ENCODE measurements around the gene ORM2.
"Not testable (repeated sequence)": the region's sequence is repeated elsewhere in the genome, so short reads cannot be mapped to it uniquely, and the experiment has no call there.

The ORM2 gene

DNA sequence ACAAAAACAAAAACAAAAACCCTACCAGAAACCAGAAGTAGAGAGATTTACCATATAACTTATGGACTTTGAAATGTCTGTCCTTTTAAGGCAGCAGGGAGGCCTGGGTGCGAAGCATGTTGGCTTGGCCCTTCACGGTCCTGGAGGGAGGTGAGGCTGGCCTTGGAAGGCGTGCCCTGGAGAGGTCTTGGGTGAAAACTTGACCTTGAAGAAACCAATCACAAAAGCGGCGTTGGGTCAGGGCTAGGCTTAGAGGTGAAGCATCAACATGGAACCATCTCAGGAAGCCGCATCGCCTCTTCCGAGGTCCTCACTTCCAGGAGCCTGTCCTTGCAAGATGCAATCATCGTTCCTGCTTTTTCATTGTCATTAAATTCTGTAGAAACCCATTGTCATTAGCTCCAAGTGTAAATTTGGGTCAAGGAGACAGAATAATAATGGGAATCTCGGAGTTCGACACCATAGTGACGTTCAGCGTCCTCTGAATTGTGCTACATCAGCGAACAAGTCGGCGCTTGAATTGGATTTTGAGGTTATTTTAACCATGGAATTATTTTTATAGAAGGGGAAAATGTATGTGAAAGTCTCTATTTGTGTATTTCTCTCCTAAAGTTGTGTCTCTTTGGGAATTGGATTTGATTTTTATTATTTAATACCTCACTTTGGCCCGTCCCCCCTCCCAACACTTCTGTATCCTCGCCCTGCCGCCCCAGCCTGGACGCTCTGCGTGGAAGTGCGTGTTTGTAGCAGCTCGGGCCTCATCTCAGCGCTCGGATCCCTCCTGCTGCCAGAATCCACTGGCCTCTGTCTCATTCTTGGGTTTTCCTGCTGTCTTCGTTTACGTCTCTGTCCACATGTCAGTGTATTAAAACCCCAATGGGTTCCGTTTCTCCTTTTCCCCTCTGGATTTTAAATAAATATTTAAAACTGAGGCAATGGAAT lies 17.8 kb upstream of the ORM2 start:
- in situ Hi-C loops (cut with MboI; ENCODE audit: low sequenced_read_pairs): no loop called here

DNA sequence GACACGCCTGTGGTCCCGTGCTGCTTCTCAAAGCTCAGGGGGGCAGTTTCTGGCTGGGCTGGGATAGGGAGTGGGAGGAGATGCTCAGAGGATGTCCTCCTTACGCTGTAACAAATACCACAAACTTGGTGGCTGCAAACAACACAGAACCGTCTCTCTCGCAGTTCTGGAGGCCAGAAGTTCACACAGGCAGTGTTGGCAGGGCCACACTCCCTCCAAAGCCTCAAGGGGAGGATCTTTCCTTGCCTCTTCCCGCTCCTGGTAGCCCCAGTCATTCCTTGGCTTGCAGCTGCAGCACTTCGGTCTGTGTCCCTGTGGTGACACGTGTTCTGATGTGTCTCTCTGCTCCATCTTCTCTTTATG lies 17.2 kb upstream of the ORM2 start:
- in situ Hi-C loops (cut with MboI; ENCODE audit: low sequenced_read_pairs): no loop called here

DNA sequence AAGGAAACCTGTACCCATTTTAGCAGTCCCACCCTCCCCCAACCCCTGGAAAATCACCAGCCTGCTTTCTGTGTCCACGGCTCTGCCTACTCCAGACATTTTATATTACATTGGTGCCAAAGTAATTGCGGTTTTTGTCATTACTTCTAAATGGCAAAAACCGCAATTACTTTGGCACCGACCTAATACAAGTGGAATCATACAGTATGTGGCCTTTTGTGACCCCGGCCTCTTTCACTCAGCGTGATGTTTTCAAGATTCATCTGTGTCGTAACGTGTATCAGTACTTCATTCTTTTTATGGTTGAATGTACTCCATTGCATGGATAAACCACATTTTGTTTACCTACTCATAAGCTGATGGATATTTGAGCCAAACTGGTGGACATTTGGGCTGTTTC lies 16.5 kb upstream of the ORM2 start:
- in situ Hi-C loops (cut with MboI; ENCODE audit: low sequenced_read_pairs): no loop called here

DNA sequence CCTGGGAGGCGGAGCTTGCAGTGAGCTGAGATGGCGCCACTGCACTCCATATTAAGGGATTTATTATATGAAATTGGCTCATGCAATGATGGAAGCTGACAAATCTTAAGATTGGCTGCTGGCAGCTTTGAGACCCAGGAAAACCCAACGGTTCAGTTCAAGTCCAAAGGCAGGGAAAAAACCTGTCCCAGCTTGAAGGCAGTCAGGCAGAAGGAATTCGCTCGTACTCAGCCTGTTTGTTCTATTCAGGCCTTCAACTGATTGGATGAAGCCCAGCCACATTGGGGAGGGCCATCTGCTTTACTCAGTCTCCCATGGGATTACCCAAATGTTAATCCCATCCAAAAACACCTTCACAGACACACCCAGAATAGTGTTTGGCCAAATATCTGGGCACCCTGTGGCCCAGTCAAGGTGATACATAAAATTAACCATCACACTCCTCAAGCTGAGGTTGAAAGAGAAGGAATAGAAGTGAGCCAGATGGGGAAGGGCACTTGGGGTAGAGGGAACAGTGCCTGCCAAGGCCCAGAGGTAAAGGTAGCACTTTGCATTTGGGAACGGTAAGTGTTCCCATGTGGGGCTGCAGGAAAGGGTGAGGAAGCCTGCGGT lies 15.3 kb upstream of the ORM2 start:
- in situ Hi-C loops (cut with MboI; ENCODE audit: low sequenced_read_pairs): no loop called here

DNA sequence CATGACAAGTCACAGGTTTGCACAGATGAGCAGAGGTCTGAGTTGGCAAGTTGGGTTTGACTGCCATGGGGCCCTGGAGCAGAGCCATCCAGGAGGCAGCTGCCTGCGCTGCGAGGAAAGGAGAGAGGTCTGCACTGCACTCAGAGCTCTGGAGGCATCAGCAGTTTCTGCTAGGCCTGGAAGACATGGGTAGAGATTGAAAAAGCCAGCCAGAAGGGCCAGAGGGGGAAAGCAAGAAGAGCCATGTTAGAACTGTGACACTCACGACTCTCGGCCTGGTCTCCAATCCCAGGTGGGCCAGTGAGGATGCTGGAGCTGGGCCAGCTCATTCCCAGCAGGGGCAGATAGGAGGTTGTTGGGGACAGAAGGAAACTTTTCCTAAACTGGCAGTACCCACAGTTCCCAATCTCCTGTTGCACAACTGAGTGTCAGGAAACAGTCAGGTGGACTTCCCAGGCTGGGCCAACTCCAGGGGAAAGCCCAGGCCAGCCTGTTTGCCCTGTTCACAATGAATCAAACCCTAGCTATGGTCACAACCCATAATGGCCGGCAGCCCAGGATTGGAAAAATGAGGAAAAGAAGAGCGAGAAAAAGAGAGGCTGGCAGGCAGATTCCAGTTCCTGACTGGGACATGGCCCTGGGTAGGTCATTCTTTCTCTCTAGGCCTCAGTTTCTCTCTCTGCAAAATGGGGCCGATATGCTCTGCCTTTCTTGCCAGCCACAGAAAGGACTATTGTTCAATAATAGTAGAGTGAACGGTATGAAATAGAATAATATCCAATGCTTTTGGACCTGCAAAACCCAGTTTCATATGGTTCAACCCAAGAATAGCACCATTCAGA lies 14.6 kb upstream of the ORM2 start:
- in situ Hi-C loops (cut with MboI; ENCODE audit: low sequenced_read_pairs): no loop called here

DNA sequence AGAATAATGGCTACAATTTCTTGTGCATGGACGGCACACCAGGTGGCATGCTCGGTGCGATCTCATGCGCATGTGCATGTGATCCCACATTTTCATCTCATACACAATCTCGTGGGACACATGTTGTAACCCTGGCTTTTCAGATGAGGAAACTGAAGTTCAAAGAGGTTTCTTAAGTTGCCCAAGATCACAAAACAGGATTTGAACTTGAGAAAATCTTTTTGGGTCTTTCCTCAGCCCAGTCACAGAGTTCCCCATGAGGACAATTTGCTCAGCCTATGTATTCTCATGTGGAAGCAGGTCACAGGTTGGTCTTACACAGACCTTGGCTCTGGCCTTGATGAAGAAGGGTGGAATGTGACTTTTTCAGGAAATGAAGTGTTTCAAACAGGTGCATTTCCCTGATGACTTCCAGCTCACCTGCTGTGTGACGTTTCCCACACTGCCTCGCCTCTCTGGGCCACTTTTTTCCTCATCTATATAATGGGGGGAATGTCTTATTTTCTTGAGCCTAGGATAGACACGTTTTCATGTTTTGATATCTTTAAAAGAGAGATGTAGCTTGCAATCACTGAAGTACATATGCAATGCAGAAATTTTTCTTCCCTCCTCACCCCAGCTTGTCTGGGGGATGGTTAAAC lies 13.8 kb upstream of the ORM2 start:
- in situ Hi-C loops (cut with MboI; ENCODE audit: low sequenced_read_pairs): no loop called here

DNA sequence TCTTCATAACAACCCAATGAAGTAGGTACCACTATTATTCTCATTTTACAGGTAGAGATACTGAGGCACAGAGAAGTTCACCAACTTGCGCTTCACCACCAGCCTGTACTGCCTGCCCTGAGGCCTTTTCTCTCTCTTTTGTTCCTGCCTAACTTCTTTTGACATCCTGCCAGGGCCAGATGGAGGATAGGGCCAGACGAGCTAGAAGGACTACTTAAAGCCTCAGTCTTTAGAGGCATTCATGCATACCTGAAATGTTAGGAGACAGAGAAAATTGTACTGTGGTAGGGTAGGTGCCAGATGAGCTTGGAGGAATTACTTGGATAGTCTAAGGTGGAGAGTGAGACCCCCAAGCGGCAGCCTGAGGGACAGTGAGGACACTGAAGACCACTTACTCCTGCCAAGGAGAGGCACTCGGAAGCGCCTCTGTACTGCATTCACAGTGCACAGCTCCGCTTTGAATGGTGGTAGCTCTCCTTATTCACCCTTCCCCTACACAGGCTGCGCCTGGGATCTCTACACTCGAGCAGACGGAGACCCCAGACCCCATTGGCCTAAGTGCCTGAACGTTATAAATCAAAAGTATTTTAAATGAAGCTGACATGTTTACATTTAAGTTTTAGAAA lies 13.0 kb upstream of the ORM2 start:
- in situ Hi-C loops (cut with MboI; ENCODE audit: low sequenced_read_pairs): no loop called here

DNA sequence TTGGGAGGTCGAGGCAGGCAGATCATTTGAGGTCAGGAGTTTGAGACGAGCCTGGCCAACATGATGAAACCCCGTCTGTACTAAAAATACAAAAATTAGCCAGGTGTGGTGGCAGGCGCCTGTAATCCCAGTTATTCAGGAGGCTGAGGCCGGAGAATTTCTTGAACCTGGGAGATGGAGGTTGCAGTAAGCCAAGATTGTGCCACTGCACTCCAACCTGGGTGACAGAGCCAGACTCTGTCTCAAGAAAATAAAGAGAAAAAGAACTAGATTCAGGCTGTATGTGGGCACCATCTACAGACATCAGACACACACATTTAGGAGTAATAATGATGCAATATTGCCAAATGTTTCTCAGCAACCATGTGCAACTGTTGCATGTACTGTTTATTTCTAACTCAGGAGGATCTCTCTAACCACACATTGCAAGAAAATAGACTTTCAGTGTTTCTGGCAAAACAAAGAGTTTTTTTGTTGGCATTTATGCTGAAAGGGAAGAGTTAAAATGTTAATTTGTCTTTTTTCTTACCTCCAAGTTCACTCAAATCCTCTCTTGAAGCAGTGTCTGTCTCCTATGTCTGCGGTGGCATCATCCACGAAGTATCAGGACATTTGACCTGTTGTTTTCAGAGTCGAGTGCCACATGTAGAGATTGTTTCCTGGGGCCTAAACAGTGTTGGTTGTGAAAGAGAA lies 11.9 kb upstream of the ORM2 start:
- in situ Hi-C loops (cut with MboI; ENCODE audit: low sequenced_read_pairs): no loop called here

DNA sequence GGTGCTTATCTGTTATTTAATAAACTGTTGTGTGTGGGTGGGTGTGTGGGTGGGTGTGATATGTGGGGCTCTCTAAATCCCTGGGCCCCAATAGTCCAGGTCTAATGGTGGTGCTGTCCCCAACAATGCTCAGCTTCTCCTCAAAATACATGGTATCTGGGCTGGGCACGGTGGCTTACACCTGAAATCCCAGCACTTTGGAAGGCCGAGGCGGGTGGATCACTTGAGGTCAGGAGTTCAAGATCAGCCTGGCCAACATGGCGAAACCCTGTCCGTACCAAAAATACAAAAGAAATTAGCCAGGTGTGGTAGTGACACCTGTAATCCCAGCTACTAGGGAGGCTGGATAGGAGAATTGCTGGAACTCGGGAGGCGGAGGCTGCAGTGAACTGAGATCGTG lies 11.3 kb upstream of the ORM2 start:
- in situ Hi-C loops (cut with MboI; ENCODE audit: low sequenced_read_pairs): no loop called here

DNA sequence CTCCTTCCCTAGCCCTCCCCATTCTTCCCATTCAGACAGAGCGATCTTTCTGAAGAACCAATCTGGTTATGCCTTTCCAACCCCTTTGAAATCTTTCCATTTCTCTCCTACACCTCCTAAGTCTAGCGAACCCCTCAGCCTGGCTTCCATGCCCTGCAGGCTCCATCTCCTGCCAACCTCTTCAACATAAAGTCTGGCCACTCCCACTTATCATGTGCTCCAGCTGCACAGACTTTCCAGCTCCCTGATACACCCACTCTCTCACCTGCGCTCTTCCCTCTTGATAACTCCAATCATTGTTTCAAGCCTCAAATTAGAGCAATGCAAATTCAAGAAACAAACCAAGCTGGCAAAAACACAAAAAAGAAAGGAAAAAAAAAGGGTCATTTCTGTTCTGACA lies 10.5 kb upstream of the ORM2 start:
- in situ Hi-C loops (cut with MboI; ENCODE audit: low sequenced_read_pairs): no loop called here

DNA sequence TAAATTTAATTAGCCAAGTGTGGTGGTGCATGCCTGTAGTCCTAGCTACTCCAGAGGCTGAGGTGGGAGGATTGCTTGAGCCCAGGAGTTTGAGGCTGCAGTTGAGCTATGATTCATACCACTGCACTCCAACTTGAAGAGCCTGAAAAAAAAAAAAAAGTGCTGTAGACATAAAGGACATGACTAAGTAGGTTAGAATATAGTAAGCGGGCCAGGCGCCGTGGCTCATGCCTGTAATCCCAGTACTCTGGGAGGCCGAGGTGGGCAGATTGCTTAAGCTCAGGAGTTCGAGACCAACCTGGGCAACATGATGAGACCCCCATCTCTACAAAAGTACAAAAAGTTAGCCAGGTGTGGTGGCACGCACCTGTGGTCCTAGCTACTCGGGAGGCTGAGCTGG lies 9.0 kb upstream of the ORM2 start:
- in situ Hi-C loops (cut with MboI; ENCODE audit: low sequenced_read_pairs): not testable (repeated sequence)

DNA sequence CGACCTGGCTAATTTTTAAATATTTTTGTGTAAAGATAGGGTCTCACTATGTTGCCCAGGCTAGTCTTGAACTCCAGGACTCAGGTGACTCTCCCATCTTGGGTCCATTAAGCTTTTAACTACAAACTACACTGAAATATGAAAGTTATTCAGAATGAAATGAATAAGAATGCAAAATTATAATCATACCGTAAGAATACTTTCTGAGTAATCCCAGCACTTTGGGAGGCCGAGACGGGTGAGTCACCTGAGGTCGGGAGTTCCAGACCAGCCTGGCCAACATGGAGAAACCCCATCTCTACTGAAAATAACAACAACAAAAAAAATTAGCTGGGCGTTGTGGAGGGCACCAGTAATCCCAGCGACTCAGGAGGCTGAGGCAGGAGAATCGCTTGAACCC lies 7.9 kb upstream of the ORM2 start:
- in situ Hi-C loops (cut with MboI; ENCODE audit: low sequenced_read_pairs): no loop called here

DNA sequence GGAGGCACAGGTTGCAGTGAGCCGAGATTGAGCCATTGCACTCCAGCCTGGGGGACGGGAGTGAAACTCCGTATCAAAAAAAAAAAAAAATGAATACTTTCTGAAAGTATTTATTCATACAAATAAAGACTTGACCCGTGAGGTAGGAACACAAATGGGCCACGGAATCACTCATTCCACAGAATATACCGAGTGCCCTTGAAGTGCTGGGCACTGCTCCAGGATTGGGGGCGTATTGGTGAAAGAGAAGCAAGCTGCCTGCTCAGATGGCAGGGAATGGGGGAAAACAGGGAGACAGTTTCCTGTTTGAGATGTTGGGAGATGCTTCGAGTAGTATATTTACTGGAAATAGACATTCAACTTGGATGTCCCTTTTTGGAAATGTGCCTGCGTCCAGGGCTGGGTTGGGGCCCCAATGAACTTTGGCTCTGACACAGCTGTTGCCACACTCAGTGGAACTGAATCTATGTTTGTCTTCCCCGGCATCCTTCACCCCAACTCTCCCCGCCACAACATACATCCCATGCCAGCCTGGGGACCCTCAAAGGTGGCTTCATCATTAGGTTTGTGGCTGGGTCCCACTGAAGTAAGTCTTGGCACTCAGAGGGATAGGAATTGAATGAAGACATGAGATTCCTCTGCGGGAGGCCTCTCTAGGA lies 7.4 kb upstream of the ORM2 start:
- in situ Hi-C loops (cut with MboI; ENCODE audit: low sequenced_read_pairs): not testable (repeated sequence)

DNA sequence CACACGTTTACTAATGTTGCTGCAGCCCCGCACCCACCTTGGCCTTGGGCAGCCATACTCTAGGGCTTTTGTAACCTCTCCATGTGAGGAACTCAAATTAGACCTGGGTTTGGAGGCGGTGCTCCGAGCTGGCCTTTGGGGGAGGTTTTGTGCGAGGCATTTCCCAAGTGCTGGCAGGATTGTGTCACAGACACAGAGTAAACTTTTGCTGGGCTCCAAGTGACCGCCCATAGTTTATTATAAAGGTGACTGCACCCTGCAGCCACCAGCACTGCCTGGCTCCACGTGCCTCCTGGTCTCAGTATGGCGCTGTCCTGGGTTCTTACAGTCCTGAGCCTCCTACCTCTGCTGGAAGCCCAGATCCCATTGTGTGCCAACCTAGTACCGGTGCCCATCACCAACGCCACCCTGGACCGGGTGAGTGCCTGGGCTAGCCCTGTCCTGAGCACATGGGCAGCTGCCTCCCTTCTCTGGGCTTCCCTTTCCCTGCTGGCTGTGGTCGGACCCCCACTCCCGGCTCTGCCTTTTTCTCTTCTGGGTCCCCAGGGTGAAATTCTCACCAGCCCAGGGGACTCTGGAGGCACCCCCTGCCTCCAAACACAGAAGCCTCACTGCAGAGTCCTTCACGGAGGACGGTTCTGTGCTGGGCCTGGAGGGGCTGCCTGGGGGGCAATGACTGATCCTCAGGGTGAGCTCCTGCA lies 6.7 kb upstream of the ORM2 start, which contains the start of gene ORM1:
TSS of gene ORM1 (plus strand) at position 268 of the 701 bp plus-strand sequence. CDS start at position 304, 36 bp downstream.
- in situ Hi-C loops (cut with MboI; ENCODE audit: low sequenced_read_pairs): not testable (repeated sequence)

DNA sequence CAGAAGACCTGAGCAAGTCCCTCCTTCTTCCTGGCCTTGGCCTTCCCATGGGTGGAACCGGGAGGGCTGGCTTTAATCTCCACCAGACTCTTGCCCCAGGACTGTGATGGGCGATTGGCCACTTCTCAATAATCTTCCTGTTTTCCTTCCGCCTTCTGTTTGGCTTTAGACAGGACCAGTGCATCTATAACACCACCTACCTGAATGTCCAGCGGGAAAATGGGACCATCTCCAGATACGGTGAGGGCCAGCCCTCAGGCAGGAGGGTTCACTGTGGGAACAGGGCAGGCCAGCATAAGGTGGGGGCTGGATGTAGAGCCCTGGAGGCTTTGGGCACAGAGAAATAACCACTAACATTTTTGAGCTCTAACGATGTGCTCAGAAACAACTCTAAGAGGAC lies 5.8 kb upstream of the ORM2 start:
- in situ Hi-C loops (cut with MboI; ENCODE audit: low sequenced_read_pairs): not testable (repeated sequence)

DNA sequence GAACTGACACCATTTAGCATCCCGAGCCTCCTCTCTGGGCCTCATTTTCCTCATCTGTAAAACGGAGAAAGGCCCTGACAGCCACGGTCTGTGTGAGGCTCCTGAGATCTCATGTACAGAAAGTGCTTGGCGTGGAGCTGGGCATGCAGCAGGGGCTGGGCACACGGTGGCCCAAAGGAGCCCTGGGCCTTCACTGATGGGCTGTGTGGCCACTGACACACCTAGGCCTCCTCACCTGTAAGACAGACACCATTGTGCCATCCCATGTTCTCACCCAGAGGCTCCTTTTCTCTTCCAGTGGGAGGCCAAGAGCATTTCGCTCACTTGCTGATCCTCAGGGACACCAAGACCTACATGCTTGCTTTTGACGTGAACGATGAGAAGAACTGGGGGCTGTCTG lies 5.2 kb upstream of the ORM2 start:
- in situ Hi-C loops (cut with MboI; ENCODE audit: low sequenced_read_pairs): no loop called here

DNA sequence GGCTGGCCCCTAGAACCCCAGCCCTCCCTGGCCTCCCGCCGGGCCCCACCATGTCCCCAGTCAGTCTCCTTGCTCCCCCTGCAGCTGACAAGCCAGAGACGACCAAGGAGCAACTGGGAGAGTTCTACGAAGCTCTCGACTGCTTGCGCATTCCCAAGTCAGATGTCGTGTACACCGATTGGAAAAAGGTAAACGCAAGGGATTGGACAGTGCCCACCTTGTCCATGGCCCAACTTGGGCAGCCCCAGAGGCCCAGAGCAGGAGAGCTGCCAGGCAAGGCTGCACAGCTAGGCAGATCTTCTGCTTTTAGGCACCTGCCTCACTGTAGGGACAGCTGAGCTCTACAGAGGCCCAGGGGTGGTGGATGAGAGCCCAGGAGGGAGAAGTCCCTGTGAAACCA lies 4.7 kb upstream of the ORM2 start:
- in situ Hi-C loops (cut with MboI; ENCODE audit: low sequenced_read_pairs): not testable (repeated sequence)

DNA sequence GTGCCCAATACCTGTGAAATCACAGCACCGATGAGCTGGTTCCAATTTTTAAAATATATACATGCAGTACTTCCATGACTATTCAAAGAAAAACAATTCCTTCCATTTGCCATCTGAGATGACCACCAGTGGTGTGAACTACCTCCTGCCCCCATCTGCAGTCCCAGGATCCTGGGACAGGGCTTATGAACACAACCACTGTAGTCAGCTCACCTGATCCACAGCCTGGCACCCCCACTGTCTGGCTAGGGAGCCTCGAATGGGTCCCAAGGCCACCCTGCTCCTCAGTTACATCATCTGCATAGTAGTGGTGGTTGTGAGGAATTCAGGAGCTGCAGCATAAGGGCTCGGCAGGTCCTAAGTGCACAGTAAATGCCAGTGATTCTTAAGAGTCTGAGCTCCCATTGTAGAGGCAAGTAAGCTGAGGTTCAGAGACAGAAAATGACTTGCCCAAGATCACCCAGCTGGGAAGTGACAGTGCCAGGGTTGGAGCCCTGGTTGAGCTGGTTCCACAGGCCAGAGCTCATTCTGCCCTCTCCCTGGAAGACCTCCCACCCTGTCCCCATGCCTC lies 3.9 kb upstream of the ORM2 start:
- in situ Hi-C loops (cut with MboI; ENCODE audit: low sequenced_read_pairs): not testable (repeated sequence)

DNA sequence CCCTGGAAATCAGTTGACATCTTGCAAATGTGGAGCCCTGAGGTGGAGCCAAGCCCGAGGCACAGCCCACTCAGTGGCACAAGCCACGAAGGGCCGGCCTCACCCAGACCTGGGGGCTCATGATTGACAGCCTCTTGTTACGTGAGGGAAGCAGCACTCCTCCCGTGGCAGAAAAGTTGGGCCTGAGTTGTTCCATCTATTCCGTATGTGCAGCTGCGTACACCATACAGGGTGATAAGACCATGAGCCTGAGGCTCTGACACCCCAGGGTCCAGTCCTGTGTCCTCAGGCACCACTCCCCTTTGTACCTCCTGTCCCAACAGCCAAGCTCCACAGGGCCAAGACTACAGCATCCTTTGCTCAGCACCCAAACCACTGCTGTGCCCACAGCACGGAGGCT lies 1.9 kb upstream of the ORM2 start:
- in situ Hi-C loops (cut with MboI; ENCODE audit: low sequenced_read_pairs): no loop called here
